ENCODE results near the gene NDOR1.

Gene NDOR1

DNA sequence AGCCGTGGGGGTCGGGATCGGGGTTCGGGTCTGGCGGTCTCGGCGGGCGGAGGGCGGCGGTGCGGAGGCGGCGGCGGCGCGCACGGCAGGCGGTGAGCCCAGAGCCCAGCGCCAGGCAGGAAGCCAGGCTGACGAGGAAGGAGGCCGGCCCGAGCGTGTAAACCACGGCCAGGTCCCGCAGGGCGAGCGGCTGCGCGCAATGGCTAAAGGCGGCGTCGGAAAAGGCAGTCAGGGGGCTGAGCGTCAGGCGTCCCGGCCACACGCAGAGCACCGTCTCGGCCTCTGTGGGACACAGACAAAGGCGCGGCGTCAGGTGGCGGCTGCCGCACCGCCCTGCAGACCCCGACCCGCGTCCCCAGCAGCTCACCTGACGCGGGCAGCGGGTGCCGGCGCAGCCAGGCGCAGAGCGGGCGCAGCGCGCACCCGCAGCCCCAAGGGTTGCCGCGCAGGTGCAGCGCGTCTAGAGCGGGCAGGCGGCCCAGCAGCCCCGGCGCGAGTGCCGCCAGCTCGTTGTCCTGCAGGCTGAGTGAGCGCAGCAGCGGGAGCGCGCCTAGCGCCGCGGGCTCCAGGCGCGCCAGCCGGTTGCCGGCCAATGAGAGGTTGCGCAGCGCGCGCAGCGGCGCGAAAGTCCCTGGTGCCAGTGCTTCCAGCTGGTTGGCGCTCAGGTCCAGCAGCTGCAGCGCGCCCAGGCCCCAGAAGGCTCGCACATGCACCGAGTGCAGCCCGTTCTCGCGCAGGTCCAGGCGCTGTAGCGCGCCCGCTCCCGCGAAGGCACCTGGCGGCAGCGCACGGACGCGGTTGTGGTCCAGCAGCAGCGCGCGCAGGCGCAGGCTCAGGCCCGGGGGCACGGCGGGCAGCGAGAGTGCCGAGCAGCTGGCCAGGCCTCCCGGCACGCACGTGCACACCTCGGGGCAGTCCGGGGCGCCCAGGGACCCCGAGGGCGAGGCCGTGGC is 36.3 kb upstream of the NDOR1 start:
- no peaks in the 10 kb centered on the region for H3K36me3 ChIP-seq (ENCODE audit: control insufficient read depth in 4 of 4, insufficient read depth in 4 of 4, low read length in 3 of 4)
- peaks cover 0 to 64% (median 13%) of the 10 kb centered on the region in 5 experiments for H3K27me3 ChIP-seq (replicated peaks in 2 of 5; ENCODE audit: control insufficient read depth in 4 of 5, insufficient read depth in 5 of 5, low read length in 4 of 5)
- no peaks in the 10 kb centered on the region for H3K9me3 ChIP-seq (ENCODE audit: control extremely low read depth in 1 of 5, control insufficient read depth in 4 of 5, insufficient read depth in 2 of 5, low read depth in 1 of 5, low read length in 4 of 5)
- CTCF ChIA-PET: interaction anchor here (1.4 kb wide), 1 partner anchor 55 kb away, joined by 6 read pairs; the partner anchor contains the start of gene CYSRT1
- peak overlapping the region; percentile 27 to 75 (median 52) for H3K4me3 ChIP-seq (ENCODE audit: control insufficient read depth in 1 of 7, extremely low read depth in 1 of 7, insufficient read depth in 4 of 7, low read depth in 2 of 7, low read length in 6 of 7)
- peaks cover 0 to 74% (median 51%) of the 10 kb centered on the region in 4 experiments for H3K4me1 ChIP-seq (ENCODE audit: control extremely low read depth in 1 of 4, control insufficient read depth in 4 of 4, insufficient read depth in 4 of 4, low read length in 3 of 4)
- no peak overlapping the region for H3K27ac ChIP-seq (ENCODE audit: insufficient read depth in 1 of 2, low read depth in 1 of 2, low read length in 2 of 2, poor library complexity in 1 of 2, severe bottlenecking in 2 of 2)
- DNase-seq: peak in 2 of 3 donors; percentile 44 to 54
- WGBS (ENCODE audit: insufficient coverage): under 1% methylated on average over 119 of the region's 124 CpGs
- POLR2A ChIA-PET: no interaction called here

DNA sequence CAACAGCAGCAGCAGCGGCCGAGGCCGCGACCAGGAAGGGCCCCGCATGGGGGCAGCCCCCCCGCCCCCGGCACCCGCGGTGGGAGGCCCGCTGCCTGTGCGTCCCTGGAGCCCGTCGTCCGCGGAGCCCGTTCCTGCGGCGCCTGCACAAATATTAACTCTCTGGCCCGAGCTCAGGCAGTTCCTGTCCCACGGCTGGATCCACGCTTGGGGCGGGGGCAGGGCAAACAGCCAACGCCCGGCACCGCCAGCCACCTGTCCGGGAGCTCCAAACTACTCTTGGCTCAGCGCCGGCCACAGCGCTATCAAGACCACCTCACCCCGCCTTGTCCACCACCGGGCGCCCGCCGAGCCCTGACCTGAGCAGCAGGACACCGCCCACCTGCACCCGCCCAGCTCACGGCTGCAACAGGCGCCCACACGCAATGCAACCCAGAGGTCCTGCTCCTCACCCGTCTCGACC is 35.6 kb upstream of the NDOR1 start, which contains the start of gene LRRC26:
Gene LRRC26, minus strand, starts transcription at position 156 of the 463 bp plus-strand sequence. Its CDS starts 108 bp downstream, at position 48.
- Histone ChIP-seq H3K4me3 (ENCODE audit: control insufficient read depth in 1 of 7, extremely low read depth in 1 of 7, insufficient read depth in 4 of 7, low read depth in 2 of 7, low read length in 6 of 7) (peak within 1 kb of the TSS; percentile 27 to 75 (median 52)), H3K9me3 (ENCODE audit: control extremely low read depth in 1 of 5, control insufficient read depth in 4 of 5, insufficient read depth in 2 of 5, low read depth in 1 of 5, low read length in 4 of 5) (no peaks in the 10 kb centered on the region), H3K36me3 (ENCODE audit: control insufficient read depth in 4 of 4, insufficient read depth in 4 of 4, low read length in 3 of 4) (no peaks in the 10 kb centered on the region), H3K27ac (ENCODE audit: insufficient read depth in 1 of 2, low read depth in 1 of 2, low read length in 2 of 2, poor library complexity in 1 of 2, severe bottlenecking in 2 of 2) (no peak within 1 kb of the TSS), H3K4me1 (ENCODE audit: control extremely low read depth in 1 of 4, control insufficient read depth in 4 of 4, insufficient read depth in 4 of 4, low read length in 3 of 4) (peaks cover 0 to 78% (median 52%) of the 10 kb centered on the region in 4 experiments), H3K27me3 (replicated peaks in 2 of 5; ENCODE audit: control insufficient read depth in 4 of 5, insufficient read depth in 5 of 5, low read length in 4 of 5) (peaks cover 0 to 57% (median 13%) of the 10 kb centered on the region in 5 experiments)
- WGBS (ENCODE audit: insufficient coverage): 15% methylated on average over 41 of the region's 41 CpGs
- no peak for DNase-seq
- ChIA-PET POLR2A (no interaction called here), CTCF (interaction anchor here (1.4 to 2.6 kb wide), 2 partner anchors 19 to 54 kb away, joined by 6 to 8 read pairs; partner anchors contain the start of genes CYSRT1 and SSNA1)

- CTCF ChIA-PET: interaction anchor here (0.8 to 2.6 kb wide), 5 partner anchors 8 to 66 kb away, joined by 3 to 8 read pairs (median 3); partner anchors contain the start of genes RNF224 and SSNA1
- Histone ChIP-seq H3K27ac (ENCODE audit: insufficient read depth in 1 of 2, low read depth in 1 of 2, low read length in 2 of 2, poor library complexity in 1 of 2, severe bottlenecking in 2 of 2) (no peak overlapping the region), H3K4me3 (ENCODE audit: control insufficient read depth in 1 of 7, extremely low read depth in 1 of 7, insufficient read depth in 4 of 7, low read depth in 2 of 7, low read length in 6 of 7) (peak overlapping the region in 1 of 7 experiments; percentile 75), H3K9me3 (ENCODE audit: control extremely low read depth in 1 of 5, control insufficient read depth in 4 of 5, insufficient read depth in 2 of 5, low read depth in 1 of 5, low read length in 4 of 5) (no peaks in the 10 kb centered on the region), H3K27me3 (replicated peaks in 2 of 5; ENCODE audit: control insufficient read depth in 4 of 5, insufficient read depth in 5 of 5, low read length in 4 of 5) (peaks cover 0 to 50% (median 13%) of the 10 kb centered on the region in 5 experiments), H3K36me3 (ENCODE audit: control insufficient read depth in 4 of 4, insufficient read depth in 4 of 4, low read length in 3 of 4) (no peaks in the 10 kb centered on the region), H3K4me1 (ENCODE audit: control extremely low read depth in 1 of 4, control insufficient read depth in 4 of 4, insufficient read depth in 4 of 4, low read length in 3 of 4) (peaks cover 0 to 81% (median 54%) of the 10 kb centered on the region in 4 experiments)
- WGBS (ENCODE audit: insufficient coverage): 63% methylated on average over 9 of the region's 14 CpGs
- POLR2A ChIA-PET: interaction anchor here (1.0 kb wide), 1 partner anchor 502 kb away, joined by 3 read pairs; no protein-coding TSS in a partner anchor
- DNase-seq: peak in 2 of 3 donors; percentile 28 to 41
Observed at GRCh38 chr9:137170486-137171148, 34.9 kb upstream of the NDOR1 start.

GRCh38 chr9:137171149-137171900 is 34.2 kb upstream of the NDOR1 start:
- peaks cover 0 to 43% (median 9%) of the 10 kb centered on the region in 5 experiments for H3K27me3 ChIP-seq (replicated peaks in 2 of 5; ENCODE audit: control insufficient read depth in 4 of 5, insufficient read depth in 5 of 5, low read length in 4 of 5)
- H3K36me3 ChIP-seq (ENCODE audit: control insufficient read depth in 4 of 4, insufficient read depth in 4 of 4, low read length in 3 of 4): no peaks in the 10 kb centered on the region
- peak in 1 of 3 donors; percentile 24 for DNase-seq
- CTCF ChIA-PET: interaction anchor here (0.8 to 2.6 kb wide), 5 partner anchors 8 to 65 kb away, joined by 3 to 8 read pairs (median 3); partner anchors contain the start of genes RNF224 and SSNA1
- H3K27ac ChIP-seq (ENCODE audit: insufficient read depth in 1 of 2, low read depth in 1 of 2, low read length in 2 of 2, poor library complexity in 1 of 2, severe bottlenecking in 2 of 2): no peak overlapping the region
- POLR2A ChIA-PET: interaction anchor here (1.0 kb wide), 1 partner anchor 502 kb away, joined by 3 read pairs; no protein-coding TSS in a partner anchor
- no peak overlapping the region for H3K4me3 ChIP-seq (ENCODE audit: control insufficient read depth in 1 of 7, extremely low read depth in 1 of 7, insufficient read depth in 4 of 7, low read depth in 2 of 7, low read length in 6 of 7)
- no peaks in the 10 kb centered on the region for H3K9me3 ChIP-seq (ENCODE audit: control extremely low read depth in 1 of 5, control insufficient read depth in 4 of 5, insufficient read depth in 2 of 5, low read depth in 1 of 5, low read length in 4 of 5)
- 91% methylated on average over 16 of the region's 22 CpGs for WGBS (ENCODE audit: insufficient coverage)
- H3K4me1 ChIP-seq (ENCODE audit: control extremely low read depth in 1 of 4, control insufficient read depth in 4 of 4, insufficient read depth in 4 of 4, low read length in 3 of 4): peaks cover 0 to 81% (median 54%) of the 10 kb centered on the region in 4 experiments

GRCh38 chr9:137172901-137173795 is 32.4 kb upstream of the NDOR1 start:
- WGBS (ENCODE audit: insufficient coverage): 55% methylated on average over 19 of the region's 21 CpGs
- H3K9me3 ChIP-seq (ENCODE audit: control extremely low read depth in 1 of 5, control insufficient read depth in 4 of 5, insufficient read depth in 2 of 5, low read depth in 1 of 5, low read length in 4 of 5): no peaks in the 10 kb centered on the region
- ChIA-PET POLR2A (interaction anchor here (0.9 to 1.0 kb wide), 2 partner anchors 16 to 46 kb away, joined by 3 to 4 read pairs; partner anchors contain the start of gene SSNA1), CTCF (interaction anchor here (1.1 to 2.6 kb wide), 3 partner anchors 10 to 66 kb away, joined by 3 to 8 read pairs (median 3); no protein-coding TSS in a partner anchor)
- peak overlapping the region in 3 of 7 experiments; percentile 12 to 40 (median 28) for H3K4me3 ChIP-seq (ENCODE audit: control insufficient read depth in 1 of 7, extremely low read depth in 1 of 7, insufficient read depth in 4 of 7, low read depth in 2 of 7, low read length in 6 of 7)
- peaks cover 0 to 24% (median 6%) of the 10 kb centered on the region in 5 experiments for H3K27me3 ChIP-seq (replicated peaks in 2 of 5; ENCODE audit: control insufficient read depth in 4 of 5, insufficient read depth in 5 of 5, low read length in 4 of 5)
- no peak overlapping the region for H3K27ac ChIP-seq (ENCODE audit: insufficient read depth in 1 of 2, low read depth in 1 of 2, low read length in 2 of 2, poor library complexity in 1 of 2, severe bottlenecking in 2 of 2)
- peaks cover 0 to 66% (median 45%) of the 10 kb centered on the region in 4 experiments for H3K4me1 ChIP-seq (ENCODE audit: control extremely low read depth in 1 of 4, control insufficient read depth in 4 of 4, insufficient read depth in 4 of 4, low read length in 3 of 4)
- peaks cover 0 to 5% (median under 1%) of the 10 kb centered on the region in 4 experiments for H3K36me3 ChIP-seq (ENCODE audit: control insufficient read depth in 4 of 4, insufficient read depth in 4 of 4, low read length in 3 of 4)
- DNase-seq: peak in 2 of 3 donors; percentile 56 to 68

Data from common myeloid progenitor, CD34-positive (primary cell).